Measurements from ENCODE around the gene NFASC.

DNA sequence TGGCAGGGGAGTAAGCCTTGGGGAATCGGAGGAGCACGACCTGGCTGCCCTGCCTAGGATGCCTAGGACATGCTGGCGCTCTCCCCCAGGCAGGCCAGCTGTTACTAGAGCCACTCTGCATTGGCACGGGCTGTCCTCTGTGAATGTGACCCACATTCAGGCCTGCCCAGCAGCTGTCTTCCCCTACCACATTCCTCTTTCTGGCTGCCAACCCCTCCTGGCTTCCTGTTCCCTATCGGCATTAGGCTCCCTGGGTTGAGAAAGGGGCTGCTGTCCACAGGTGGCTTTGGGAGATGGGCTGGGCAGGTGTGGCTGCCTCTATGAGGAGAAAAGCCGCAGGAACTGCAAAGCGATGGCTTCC, 2.3 kb upstream of the NFASC start:
- no peak for TF ChIP-seq MXD4 (CRISPR knock-in tag; IDR thresholded peaks at IDR 0.05; ENCODE audit: borderline replicate concordance)
- TF ChIP-seq CBFB (CRISPR knock-in tag; IDR thresholded peaks at IDR 0.05; ENCODE audit: low read depth): no peak
- TF ChIP-seq CTCF (IDR thresholded peaks at IDR 0.05): no peak
- no peak for TF ChIP-seq TEAD4 (CRISPR knock-in tag; IDR thresholded peaks at IDR 0.05)
- no peak for TF ChIP-seq MYBL2 (CRISPR knock-in tag; IDR thresholded peaks at IDR 0.05)
- no peak for TF ChIP-seq SMAD4 (CRISPR knock-in tag; IDR thresholded peaks at IDR 0.05)
- no peak for TF ChIP-seq NFYB (CRISPR knock-in tag; conservative IDR thresholded peaks at IDR 0.05; ENCODE audit: low read depth)
- TF ChIP-seq JUN (CRISPR knock-in tag; IDR thresholded peaks at IDR 0.05): no peak
- TF ChIP-seq CREM (CRISPR knock-in tag; IDR thresholded peaks at IDR 0.05): no peak
- TF ChIP-seq ZNF263 (CRISPR knock-in tag; IDR thresholded peaks at IDR 0.05; ENCODE audit: low read depth): no peak
- TF ChIP-seq GRHL2 (CRISPR knock-in tag; IDR thresholded peaks at IDR 0.05; ENCODE audit: insufficient replicate concordance, severe bottlenecking): no peak
- no peak for TF ChIP-seq NFE2L1 (CRISPR knock-in tag; IDR thresholded peaks at IDR 0.05)
- TF ChIP-seq SP1 (CRISPR knock-in tag; conservative IDR thresholded peaks at IDR 0.05): no peak

Measured in WTC11 (cell line).